ENCODE results near the gene CGA.

The CGA gene

GRCh38 chr6:87054143-87054833, 40.6 kb downstream of the CGA start:
- Histone ChIP-seq H3K4me3 (ENCODE audit: low read depth, low read length) (no peak overlapping the region), H3K36me3 (ENCODE audit: control insufficient read depth, insufficient read depth, low read length) (no peaks in the 10 kb centered on the region), H3K9ac (ENCODE audit: low read depth, low read length) (no peak overlapping the region), H3K4me1 (ENCODE audit: control insufficient read depth, insufficient read depth, low read length) (no peaks in the 10 kb centered on the region), H3K27me3 (ENCODE audit: control insufficient read depth, insufficient read depth, low read length) (no peaks in the 10 kb centered on the region), H3K9me3 (ENCODE audit: control insufficient read depth, insufficient read depth, low read length) (no peaks in the 10 kb centered on the region)

- Histone ChIP-seq H3K9me3 (ENCODE audit: control insufficient read depth, insufficient read depth, low read length) (no peaks in the 10 kb centered on the region), H3K27me3 (ENCODE audit: control insufficient read depth, insufficient read depth, low read length) (no peaks in the 10 kb centered on the region), H3K36me3 (ENCODE audit: control insufficient read depth, insufficient read depth, low read length) (no peaks in the 10 kb centered on the region), H3K9ac (ENCODE audit: low read depth, low read length) (no peak overlapping the region), H3K4me3 (ENCODE audit: low read depth, low read length) (no peak overlapping the region), H3K4me1 (ENCODE audit: control insufficient read depth, insufficient read depth, low read length) (no peaks in the 10 kb centered on the region)
These were observed 41.6 kb downstream of the CGA start for GRCh38 chr6:87053312-87053711.

GRCh38 chr6:87049779-87050178, 45.1 kb downstream of the CGA start:
- no peaks in the 10 kb centered on the region for H3K4me1 ChIP-seq (ENCODE audit: control insufficient read depth, insufficient read depth, low read length)
- H3K4me3 ChIP-seq (ENCODE audit: low read depth, low read length): no peak overlapping the region
- H3K9ac ChIP-seq (ENCODE audit: low read depth, low read length): no peak overlapping the region
- no peaks in the 10 kb centered on the region for H3K36me3 ChIP-seq (ENCODE audit: control insufficient read depth, insufficient read depth, low read length)
- no peaks in the 10 kb centered on the region for H3K9me3 ChIP-seq (ENCODE audit: control insufficient read depth, insufficient read depth, low read length)
- H3K27me3 ChIP-seq (ENCODE audit: control insufficient read depth, insufficient read depth, low read length): no peaks in the 10 kb centered on the region

- no peaks in the 10 kb centered on the region for H3K4me1 ChIP-seq (ENCODE audit: control insufficient read depth, insufficient read depth, low read length)
- H3K27me3 ChIP-seq (ENCODE audit: control insufficient read depth, insufficient read depth, low read length): no peaks in the 10 kb centered on the region
These were observed 49.3 kb downstream of the CGA start for GRCh38 chr6:87045521-87046075.

GRCh38 chr6:87040729-87041128, 54.2 kb downstream of the CGA start:
- Histone ChIP-seq H3K27me3 (ENCODE audit: control insufficient read depth, insufficient read depth, low read length) (no peaks in the 10 kb centered on the region), H3K4me1 (ENCODE audit: control insufficient read depth, insufficient read depth, low read length) (no peaks in the 10 kb centered on the region), H3K9me3 (ENCODE audit: control insufficient read depth, insufficient read depth, low read length) (no peaks in the 10 kb centered on the region), H3K9ac (ENCODE audit: low read depth, low read length) (no peak overlapping the region), H3K4me3 (ENCODE audit: low read depth, low read length) (no peak overlapping the region), H3K36me3 (ENCODE audit: control insufficient read depth, insufficient read depth, low read length) (no peaks in the 10 kb centered on the region)

More at GRCh38 chr6:87045521-87046075, 49.3 kb downstream of the CGA start:
- H3K9ac ChIP-seq (ENCODE audit: low read depth, low read length): no peak overlapping the region
- no peak overlapping the region for H3K4me3 ChIP-seq (ENCODE audit: low read depth, low read length)
- H3K36me3 ChIP-seq (ENCODE audit: control insufficient read depth, insufficient read depth, low read length): no peaks in the 10 kb centered on the region
- H3K9me3 ChIP-seq (ENCODE audit: control insufficient read depth, insufficient read depth, low read length): no peaks in the 10 kb centered on the region

Measured in iPS-15b (cell line).